ENCODE measurements around the gene SOCS7. TPM values are rescaled to one million over a fixed set of nuclear protein-coding genes. Genes with fewer than 3 reads are reported as not detected.

SOCS7 gene
- polyA plus RNA-seq, 2 donors = 3.8 to 4.2 TPM

- 26 to 39% methylated on average over 7 of the region's 7 CpGs for WGBS, 2 donors
- Histone ChIP-seq H3K27ac (ENCODE audit: low read depth in 2 of 2, low read length in 1 of 2) (peak overlapping the region in 1 of 2 donors; percentile 54), H3K4me1 (ENCODE audit: control insufficient read depth in 2 of 2, insufficient read depth in 2 of 2, low read length in 1 of 2) (peaks cover 7 to 20% of the 10 kb centered on the region in 2 donors)
Observed at GRCh38 chr17:38443356-38444031, 91.8 kb downstream of the SOCS7 start.

GRCh38 chr17:38444151-38444550 is 92.5 kb downstream of the SOCS7 start:
- 8 to 10% methylated on average over 14 of the region's 14 CpGs for WGBS, 2 donors

More at GRCh38 chr17:38443356-38444031, 91.8 kb downstream of the SOCS7 start:
- Histone ChIP-seq H3K9me3 (ENCODE audit: control insufficient read depth in 2 of 2, insufficient read depth in 1 of 2, low read depth in 1 of 2, low read length in 1 of 2) (no peaks in the 10 kb centered on the region), H3K36me3 (ENCODE audit: control insufficient read depth in 2 of 2, insufficient read depth in 2 of 2, low read length in 1 of 2) (no peaks in the 10 kb centered on the region), H3K27me3 (ENCODE audit: control insufficient read depth in 1 of 2, insufficient read depth in 2 of 2, low read length in 2 of 2) (no peaks in the 10 kb centered on the region), H3K4me3 (ENCODE audit: low read depth in 1 of 2, low read length in 2 of 2) (no peak overlapping the region)

GRCh38 chr17:38447502-38448085 is 96.0 kb downstream of the SOCS7 start:
- WGBS, 2 donors = 18 to 50% methylated on average over 1 to 2 of the region's 2 CpGs
- no peaks in the 10 kb centered on the region for H3K9me3 ChIP-seq (ENCODE audit: control insufficient read depth in 2 of 2, insufficient read depth in 1 of 2, low read depth in 1 of 2, low read length in 1 of 2)
- peaks cover 12 to 46% of the 10 kb centered on the region in 2 donors for H3K4me1 ChIP-seq (ENCODE audit: control insufficient read depth in 2 of 2, insufficient read depth in 2 of 2, low read length in 1 of 2)
- no peaks in the 10 kb centered on the region for H3K36me3 ChIP-seq (ENCODE audit: control insufficient read depth in 2 of 2, insufficient read depth in 2 of 2, low read length in 1 of 2)
- peak overlapping the region; percentile 89 to 90 for H3K27ac ChIP-seq (ENCODE audit: low read depth in 2 of 2, low read length in 1 of 2)
- no peaks in the 10 kb centered on the region for H3K27me3 ChIP-seq (ENCODE audit: control insufficient read depth in 1 of 2, insufficient read depth in 2 of 2, low read length in 2 of 2)
- no peak overlapping the region for H3K4me3 ChIP-seq (ENCODE audit: low read depth in 1 of 2, low read length in 2 of 2)

More at GRCh38 chr17:38444151-38444550, 92.5 kb downstream of the SOCS7 start:
- no peaks in the 10 kb centered on the region for H3K9me3 ChIP-seq (ENCODE audit: control insufficient read depth in 2 of 2, insufficient read depth in 1 of 2, low read depth in 1 of 2, low read length in 1 of 2)
- H3K4me3 ChIP-seq (ENCODE audit: low read depth in 1 of 2, low read length in 2 of 2) = no peak overlapping the region
- peak overlapping the region in 1 of 2 donors; percentile 54 for H3K27ac ChIP-seq (ENCODE audit: low read depth in 2 of 2, low read length in 1 of 2)
- no peaks in the 10 kb centered on the region for H3K36me3 ChIP-seq (ENCODE audit: control insufficient read depth in 2 of 2, insufficient read depth in 2 of 2, low read length in 1 of 2)
- H3K27me3 ChIP-seq (ENCODE audit: control insufficient read depth in 1 of 2, insufficient read depth in 2 of 2, low read length in 2 of 2) = no peaks in the 10 kb centered on the region
- peaks cover 8 to 21% of the 10 kb centered on the region in 2 donors for H3K4me1 ChIP-seq (ENCODE audit: control insufficient read depth in 2 of 2, insufficient read depth in 2 of 2, low read length in 1 of 2)

GRCh38 chr17:38448208-38448771 is 96.6 kb downstream of the SOCS7 start:
- Histone ChIP-seq H3K36me3 (ENCODE audit: control insufficient read depth in 2 of 2, insufficient read depth in 2 of 2, low read length in 1 of 2) (peaks cover 0 to 2% of the 10 kb centered on the region in 2 donors), H3K4me1 (ENCODE audit: control insufficient read depth in 2 of 2, insufficient read depth in 2 of 2, low read length in 1 of 2) (peaks cover 12 to 53% of the 10 kb centered on the region in 2 donors), H3K27ac (ENCODE audit: low read depth in 2 of 2, low read length in 1 of 2) (peak overlapping the region; percentile 90 to 92), H3K27me3 (ENCODE audit: control insufficient read depth in 1 of 2, insufficient read depth in 2 of 2, low read length in 2 of 2) (no peaks in the 10 kb centered on the region), H3K4me3 (ENCODE audit: low read depth in 1 of 2, low read length in 2 of 2) (no peak overlapping the region), H3K9me3 (ENCODE audit: control insufficient read depth in 2 of 2, insufficient read depth in 1 of 2, low read depth in 1 of 2, low read length in 1 of 2) (no peaks in the 10 kb centered on the region)
- 57 to 63% methylated on average over 9 of the region's 9 CpGs for WGBS, 2 donors

GRCh38 chr17:38449364-38449763 is 97.7 kb downstream of the SOCS7 start:
- H3K36me3 ChIP-seq (ENCODE audit: control insufficient read depth in 2 of 2, insufficient read depth in 2 of 2, low read length in 1 of 2) = peaks cover 0 to 2% of the 10 kb centered on the region in 2 donors
- peaks cover 14 to 45% of the 10 kb centered on the region in 2 donors for H3K4me1 ChIP-seq (ENCODE audit: control insufficient read depth in 2 of 2, insufficient read depth in 2 of 2, low read length in 1 of 2)
- H3K27me3 ChIP-seq (ENCODE audit: control insufficient read depth in 1 of 2, insufficient read depth in 2 of 2, low read length in 2 of 2) = no peaks in the 10 kb centered on the region
- WGBS, 2 donors = 43 to 65% methylated on average over 15 of the region's 15 CpGs
- no peak overlapping the region for H3K4me3 ChIP-seq (ENCODE audit: low read depth in 1 of 2, low read length in 2 of 2)
- H3K9me3 ChIP-seq (ENCODE audit: control insufficient read depth in 2 of 2, insufficient read depth in 1 of 2, low read depth in 1 of 2, low read length in 1 of 2) = no peaks in the 10 kb centered on the region
- H3K27ac ChIP-seq (ENCODE audit: low read depth in 2 of 2, low read length in 1 of 2) = peak overlapping the region; percentile 90 to 92

GRCh38 chr17:38450557-38451029 is 98.9 kb downstream of the SOCS7 start:
- H3K4me1 ChIP-seq (ENCODE audit: control insufficient read depth in 2 of 2, insufficient read depth in 2 of 2, low read length in 1 of 2) = peaks cover 18 to 51% of the 10 kb centered on the region in 2 donors
- H3K27me3 ChIP-seq (ENCODE audit: control insufficient read depth in 1 of 2, insufficient read depth in 2 of 2, low read length in 2 of 2) = no peaks in the 10 kb centered on the region
- peaks cover 0 to 2% of the 10 kb centered on the region in 2 donors for H3K36me3 ChIP-seq (ENCODE audit: control insufficient read depth in 2 of 2, insufficient read depth in 2 of 2, low read length in 1 of 2)
- WGBS, 2 donors = 71 to 73% methylated on average over 6 of the region's 6 CpGs
- no peaks in the 10 kb centered on the region for H3K9me3 ChIP-seq (ENCODE audit: control insufficient read depth in 2 of 2, insufficient read depth in 1 of 2, low read depth in 1 of 2, low read length in 1 of 2)
- peak overlapping the region; percentile 54 to 92 for H3K27ac ChIP-seq (ENCODE audit: low read depth in 2 of 2, low read length in 1 of 2)
- peak overlapping the region in 1 of 2 donors; percentile 45 for H3K4me3 ChIP-seq (ENCODE audit: low read depth in 1 of 2, low read length in 2 of 2)

- WGBS, 2 donors = 42 to 51% methylated on average over 10 of the region's 10 CpGs
- Histone ChIP-seq H3K27me3 (ENCODE audit: control insufficient read depth in 1 of 2, insufficient read depth in 2 of 2, low read length in 2 of 2) (no peaks in the 10 kb centered on the region), H3K9me3 (ENCODE audit: control insufficient read depth in 2 of 2, insufficient read depth in 1 of 2, low read depth in 1 of 2, low read length in 1 of 2) (no peaks in the 10 kb centered on the region), H3K36me3 (ENCODE audit: control insufficient read depth in 2 of 2, insufficient read depth in 2 of 2, low read length in 1 of 2) (peaks cover 0 to 2% of the 10 kb centered on the region in 2 donors), H3K4me3 (ENCODE audit: low read depth in 1 of 2, low read length in 2 of 2) (peak overlapping the region in 1 of 2 donors; percentile 45), H3K4me1 (ENCODE audit: control insufficient read depth in 2 of 2, insufficient read depth in 2 of 2, low read length in 1 of 2) (peaks cover 18 to 53% of the 10 kb centered on the region in 2 donors), H3K27ac (ENCODE audit: low read depth in 2 of 2, low read length in 1 of 2) (peak overlapping the region; percentile 54 to 92)
Observed at GRCh38 chr17:38451030-38451839, 99.6 kb downstream of the SOCS7 start.

GRCh38 chr17:38451840-38452529 is 100.3 kb downstream of the SOCS7 start:
- Histone ChIP-seq H3K36me3 (ENCODE audit: control insufficient read depth in 2 of 2, insufficient read depth in 2 of 2, low read length in 1 of 2) (peaks cover 0 to 2% of the 10 kb centered on the region in 2 donors), H3K27me3 (ENCODE audit: control insufficient read depth in 1 of 2, insufficient read depth in 2 of 2, low read length in 2 of 2) (no peaks in the 10 kb centered on the region), H3K4me1 (ENCODE audit: control insufficient read depth in 2 of 2, insufficient read depth in 2 of 2, low read length in 1 of 2) (peaks cover 18 to 57% of the 10 kb centered on the region in 2 donors), H3K9me3 (ENCODE audit: control insufficient read depth in 2 of 2, insufficient read depth in 1 of 2, low read depth in 1 of 2, low read length in 1 of 2) (no peaks in the 10 kb centered on the region), H3K27ac (ENCODE audit: low read depth in 2 of 2, low read length in 1 of 2) (peak overlapping the region; percentile 54 to 92), H3K4me3 (ENCODE audit: low read depth in 1 of 2, low read length in 2 of 2) (peak overlapping the region in 1 of 2 donors; percentile 45)
- 28 to 35% methylated on average over 15 to 18 of the region's 18 CpGs for WGBS, 2 donors
